NCI-H146 (cell line): ENCODE measurements around the gene PSD.
"Not testable (repeated sequence)": the region's sequence is repeated elsewhere in the genome, so short reads cannot be mapped to it uniquely, and the experiment has no call there.

Experiments used
- DNase-seq: peaks from one replicate; lab custom pipeline; 2025; lab: John Stamatoyannopoulos, UW

PSD gene

DNA sequence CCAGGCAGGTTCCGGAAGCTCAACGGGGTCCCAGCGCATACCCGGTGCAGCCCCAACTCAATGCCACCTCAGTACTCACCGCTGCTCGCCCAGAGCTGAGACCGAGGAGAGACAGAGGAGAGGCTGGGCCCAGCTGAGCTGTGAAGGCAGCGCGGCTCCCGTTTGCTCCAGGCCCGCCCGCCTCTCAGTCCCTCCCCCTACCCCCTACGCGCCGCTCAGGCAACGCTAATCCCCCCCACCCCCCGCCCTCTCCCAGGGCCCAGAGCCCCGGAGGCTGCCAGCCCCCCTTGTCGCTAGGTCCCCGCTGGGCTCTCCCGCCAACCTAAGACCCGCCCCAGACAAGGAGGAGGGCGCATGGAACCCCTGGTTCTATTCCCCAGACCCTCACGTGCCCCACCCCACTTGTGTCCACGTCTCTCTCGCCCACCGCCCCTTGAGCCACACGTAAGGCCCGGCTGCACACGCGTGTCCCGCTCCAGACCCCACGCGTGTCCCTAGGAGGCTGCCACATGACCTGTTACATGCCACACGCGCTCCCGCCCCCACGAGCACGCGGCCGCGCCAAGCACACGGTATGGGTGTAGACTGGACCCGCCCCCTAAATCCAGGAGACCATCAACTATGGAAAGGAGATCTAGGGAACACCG, at the start of gene PSD:
Gene PSD, minus strand, starts transcription at position 164 of the 647 bp plus-strand sequence. CDS start 1,747 bp downstream, outside the sequence.
- DNase-seq: peak; percentile 88

DNA sequence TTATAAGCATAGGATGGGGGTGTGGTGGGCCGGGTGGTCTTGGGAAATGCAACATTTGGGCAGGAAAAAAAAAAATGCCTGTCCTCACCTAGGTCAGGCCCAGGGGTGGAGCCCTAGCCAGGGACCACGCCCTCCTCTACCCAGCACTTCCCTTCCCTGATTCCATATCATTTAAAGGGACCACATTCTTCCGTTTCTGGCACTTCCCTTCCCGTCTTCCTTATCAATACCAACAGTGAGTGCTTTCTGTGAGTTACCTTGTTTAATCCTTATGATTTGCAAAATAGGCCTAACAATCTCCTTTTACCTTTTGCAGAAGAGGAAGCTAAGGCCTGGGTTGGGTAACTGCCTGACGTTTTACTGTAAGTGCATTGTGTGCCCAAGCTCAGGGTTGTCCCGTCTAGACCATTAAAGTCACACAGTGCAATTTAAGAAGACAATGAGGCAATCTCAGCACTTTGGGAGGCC, 49.4 kb upstream of the PSD start:
- DNase-seq: no peak

DNA sequence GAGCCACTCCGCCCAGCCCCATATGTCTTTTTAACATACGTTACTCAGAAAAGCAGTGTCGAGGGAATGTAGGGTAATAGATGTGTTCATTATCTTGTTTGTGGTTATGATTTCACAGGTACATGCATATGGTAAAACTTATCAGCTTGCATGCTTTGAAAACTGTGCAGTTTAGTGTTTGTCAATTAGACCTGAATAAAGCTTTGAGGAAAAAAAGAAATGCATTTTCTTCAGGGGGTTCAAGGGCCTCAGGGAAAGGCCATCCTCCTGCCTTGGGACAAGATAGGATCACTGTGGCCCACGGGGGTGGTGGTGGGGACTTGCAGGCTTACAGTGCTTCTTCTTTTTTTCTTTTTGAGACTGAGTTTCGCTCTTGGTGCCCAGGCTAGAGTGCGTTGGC, 48.7 kb upstream of the PSD start:
- DNase-seq: no peak

DNA sequence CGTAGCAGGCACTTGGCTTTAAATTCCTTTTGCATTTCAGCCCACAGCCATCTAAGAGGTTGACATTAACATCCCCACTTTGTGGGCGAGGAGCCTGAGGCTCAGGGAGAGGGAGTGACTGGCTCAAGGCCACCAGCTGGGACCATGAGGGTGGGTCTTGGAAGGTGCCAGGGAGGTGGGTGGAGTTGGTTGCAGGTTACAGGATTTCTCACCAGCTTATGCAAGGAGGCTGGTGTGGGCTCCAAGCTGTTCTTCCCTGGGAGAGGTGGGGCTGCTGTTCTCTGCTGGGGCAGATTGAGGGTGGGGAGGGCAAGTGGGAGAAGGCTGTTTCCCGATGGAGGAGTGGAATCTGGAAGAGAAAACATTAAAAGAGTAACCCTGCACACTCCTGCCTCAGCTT, 46.9 kb upstream of the PSD start:
- DNase-seq: no peak

DNA sequence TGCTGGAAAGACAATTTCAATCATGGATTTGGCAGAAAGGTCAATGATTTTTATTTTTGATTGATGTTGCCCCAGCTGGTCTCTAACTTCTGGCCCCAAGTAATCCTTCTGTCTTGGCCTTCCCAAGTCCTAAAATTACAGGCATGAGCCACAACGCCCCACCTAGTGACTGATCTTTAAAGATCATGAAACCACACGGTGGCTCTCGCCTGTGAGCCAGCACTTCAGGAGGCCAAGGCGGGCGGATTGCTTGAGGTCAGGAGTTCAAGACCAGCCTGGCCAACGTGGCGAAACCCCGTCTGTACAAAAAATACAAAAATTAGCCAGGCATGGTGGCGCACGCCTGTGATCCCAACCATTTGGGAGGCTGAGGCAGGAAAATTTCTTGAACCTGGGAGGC, 45.4 kb upstream of the PSD start:
- DNase-seq: no peak

DNA sequence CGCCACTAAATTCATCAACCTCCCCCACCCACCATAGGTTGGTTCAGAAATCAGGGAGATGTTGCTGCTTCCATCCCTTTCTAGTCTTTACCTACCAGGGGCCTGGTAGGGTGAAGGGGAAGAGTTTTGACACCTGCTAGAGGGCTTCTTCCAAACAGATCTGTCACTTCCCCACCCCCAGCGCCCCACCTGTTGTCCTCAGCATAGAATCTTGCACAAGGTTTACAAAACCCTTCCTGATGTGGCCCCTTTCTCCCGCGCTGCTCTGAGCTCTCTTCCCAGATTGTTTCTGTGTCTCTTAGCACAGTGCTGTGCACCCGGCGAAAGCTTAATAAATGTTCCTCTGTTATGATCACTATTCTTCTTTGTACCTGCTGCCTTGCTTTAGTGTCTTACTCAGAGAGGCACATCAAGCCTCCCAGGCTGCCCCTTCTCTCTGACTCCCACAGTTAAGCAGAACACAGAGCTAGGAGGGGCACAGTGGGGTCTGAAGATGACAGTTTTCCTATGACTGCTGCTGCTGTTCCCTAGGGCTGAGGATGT, 44.0 kb upstream of the PSD start:
- DNase-seq: no peak

DNA sequence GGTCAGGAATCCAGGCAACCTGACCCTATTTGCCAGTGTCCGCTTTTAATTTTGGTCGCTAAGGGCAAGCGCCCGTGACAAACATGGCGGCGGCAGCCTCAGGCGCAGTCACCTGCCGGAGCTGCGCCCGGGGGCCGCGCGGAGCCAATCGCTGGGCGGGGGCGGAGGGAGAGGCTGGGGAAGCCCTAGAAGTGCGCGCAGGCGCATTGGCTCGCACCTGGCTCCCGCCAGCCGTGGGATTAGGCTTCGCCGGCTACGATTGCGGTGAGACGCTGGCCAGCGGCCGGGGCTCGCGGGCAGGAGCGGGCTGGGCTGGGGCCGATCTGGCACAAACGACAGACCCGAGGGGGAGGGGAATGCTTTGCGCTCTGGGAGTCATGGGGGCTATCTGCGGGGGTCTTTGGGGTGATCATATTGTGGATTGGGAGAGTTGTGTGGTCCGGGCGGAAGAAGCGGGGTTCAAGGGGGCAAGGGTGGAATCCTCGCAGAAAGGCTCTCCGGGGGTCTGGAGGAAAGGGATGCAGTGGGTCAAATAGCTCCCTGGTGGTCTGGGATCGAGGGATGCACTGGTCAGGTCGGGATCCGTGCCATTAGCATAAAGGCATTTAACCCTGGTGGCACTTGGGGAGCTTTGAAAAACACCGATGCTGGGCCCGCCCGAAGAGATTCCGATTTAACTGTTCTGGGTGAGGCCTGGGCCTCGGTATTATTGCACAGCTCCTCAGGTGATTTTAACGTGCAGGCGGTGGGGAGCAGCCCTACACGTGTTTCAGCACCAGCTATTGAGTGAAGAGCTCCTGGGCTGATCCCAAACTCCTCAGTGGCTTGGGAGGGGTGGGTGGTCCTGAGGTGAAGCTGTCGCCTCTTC, 42.8 kb upstream of the PSD start:
- DNase-seq: peak; percentile 95

DNA sequence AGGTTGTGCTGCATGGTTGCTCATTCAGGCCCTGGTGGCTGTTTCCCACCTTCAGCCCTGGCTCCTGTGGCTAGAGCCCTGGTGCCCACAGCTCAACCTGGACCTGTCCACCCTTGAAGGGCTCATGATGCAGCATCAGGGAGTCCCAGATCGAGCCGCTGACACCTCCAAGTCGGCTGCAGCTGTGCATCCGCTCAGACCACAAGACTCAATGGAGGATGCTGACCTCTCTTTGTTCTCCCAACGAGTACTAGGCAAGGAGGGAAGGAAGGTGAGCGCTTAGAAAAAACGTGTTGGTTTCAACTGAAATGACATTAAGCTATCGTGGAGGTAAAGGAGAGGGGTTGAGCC, 42.2 kb upstream of the PSD start:
- peak; percentile 78 for DNase-seq

DNA sequence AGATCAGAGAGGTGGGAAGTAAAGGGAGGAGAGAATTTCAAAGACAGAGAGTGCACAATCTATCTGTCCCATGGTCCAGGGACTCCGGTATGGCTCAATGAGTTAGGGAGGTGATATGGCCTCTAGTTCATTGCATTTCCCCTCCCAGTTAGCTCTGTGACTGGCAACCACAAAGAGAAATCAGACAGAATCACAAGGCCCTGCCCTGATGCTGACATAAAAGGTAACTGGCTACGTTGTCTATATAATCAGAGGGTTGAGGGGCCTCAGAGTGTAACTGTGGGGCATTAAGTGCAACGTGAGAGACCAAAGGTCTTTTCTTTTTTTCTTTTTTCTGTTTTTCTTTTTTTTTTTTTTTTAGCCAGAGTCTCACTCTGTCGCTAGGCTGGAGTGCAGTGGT, 40.1 kb upstream of the PSD start:
- no peak for DNase-seq

DNA sequence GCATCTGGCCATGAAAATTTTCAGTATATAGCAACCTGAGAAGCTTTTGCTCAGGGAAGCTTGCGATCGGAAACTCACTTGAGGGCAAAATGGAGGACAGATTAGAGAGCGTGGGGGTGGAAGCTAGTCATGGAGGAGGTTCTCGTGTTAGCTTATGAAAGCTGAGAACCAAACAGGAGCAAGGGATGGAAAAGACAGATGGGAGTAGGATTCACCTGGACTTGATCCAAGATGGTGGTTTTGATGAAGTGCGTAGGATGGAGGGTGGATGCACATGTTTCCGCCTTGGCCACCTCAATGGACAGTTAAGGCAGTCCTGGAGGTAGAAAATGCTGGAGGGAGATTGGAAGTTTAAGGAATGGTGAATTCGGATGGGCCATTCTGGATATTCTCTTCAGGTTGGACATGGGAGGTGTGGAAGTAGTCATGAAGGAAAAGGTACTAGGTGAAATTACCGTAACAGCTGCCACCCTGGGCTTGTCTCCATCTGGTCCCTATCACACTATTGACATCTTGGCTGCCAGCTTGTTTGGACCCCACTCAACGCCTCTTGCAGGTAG, 39.1 kb upstream of the PSD start:
- DNase-seq: no peak

DNA sequence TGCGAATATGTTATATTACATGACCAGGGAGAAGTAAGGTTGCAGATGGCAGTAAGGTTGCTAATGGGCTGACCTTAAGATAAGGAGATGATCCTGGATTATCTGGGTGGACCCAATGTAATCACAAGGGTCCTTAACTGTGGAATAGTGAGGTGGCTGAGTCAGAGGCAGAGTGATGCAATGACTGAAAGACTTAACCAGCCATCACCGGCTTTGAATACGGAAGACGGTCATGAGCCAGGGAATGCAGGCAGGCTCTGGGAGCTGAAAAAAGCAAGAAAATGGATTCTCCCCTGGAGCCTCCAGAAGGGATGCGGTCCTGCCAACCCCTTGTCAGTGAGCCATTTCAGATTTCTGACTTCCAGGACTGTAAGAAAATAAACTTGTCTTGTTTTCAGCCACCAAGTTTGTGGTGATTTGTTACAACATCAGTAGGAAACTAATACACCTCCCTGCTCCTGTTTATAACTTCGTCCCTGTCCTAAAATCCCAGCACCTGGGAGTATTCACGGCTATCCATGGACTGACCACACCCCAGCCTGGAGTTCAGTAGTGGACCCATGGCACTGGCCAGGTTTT, 37.4 kb upstream of the PSD start:
- DNase-seq: no peak

DNA sequence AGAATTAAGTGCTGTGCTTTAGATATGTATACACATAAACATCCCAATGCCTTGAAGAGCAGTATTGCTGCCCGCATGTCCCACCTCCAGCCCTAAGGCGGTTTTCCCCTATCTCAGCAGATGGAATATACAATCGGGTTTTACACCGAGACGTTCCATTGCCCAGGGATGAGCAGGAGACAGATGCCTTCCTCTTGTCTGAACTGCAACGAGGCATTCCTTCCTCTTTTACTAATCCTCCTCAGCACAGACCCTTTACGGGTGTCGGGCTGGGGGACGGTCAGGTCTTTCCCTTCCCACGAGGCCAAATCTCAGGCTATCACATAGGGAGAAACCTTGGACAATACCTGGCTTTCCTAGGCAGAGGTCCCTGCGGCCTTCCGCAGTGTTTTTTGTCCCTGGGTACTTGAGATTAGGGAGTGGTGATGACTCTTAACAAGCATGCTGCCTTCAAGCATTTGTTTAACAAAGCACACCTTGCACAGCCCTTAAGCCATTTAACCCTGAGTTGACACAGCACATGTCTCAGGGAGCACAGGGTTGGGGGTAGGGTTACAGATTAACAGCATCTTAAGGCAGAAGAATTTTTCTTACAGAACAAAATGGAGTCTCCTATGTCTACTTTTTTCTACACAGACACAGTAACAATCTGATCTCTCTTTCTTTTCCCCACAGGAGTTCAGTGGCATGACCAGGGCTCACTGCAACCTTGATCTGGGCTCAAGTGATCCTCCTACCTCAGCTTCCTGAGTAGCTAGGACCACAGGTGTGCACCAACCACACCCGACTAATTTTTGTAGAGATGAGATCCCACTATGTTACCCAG, 36.3 kb upstream of the PSD start:
- not testable (repeated sequence) for DNase-seq

DNA sequence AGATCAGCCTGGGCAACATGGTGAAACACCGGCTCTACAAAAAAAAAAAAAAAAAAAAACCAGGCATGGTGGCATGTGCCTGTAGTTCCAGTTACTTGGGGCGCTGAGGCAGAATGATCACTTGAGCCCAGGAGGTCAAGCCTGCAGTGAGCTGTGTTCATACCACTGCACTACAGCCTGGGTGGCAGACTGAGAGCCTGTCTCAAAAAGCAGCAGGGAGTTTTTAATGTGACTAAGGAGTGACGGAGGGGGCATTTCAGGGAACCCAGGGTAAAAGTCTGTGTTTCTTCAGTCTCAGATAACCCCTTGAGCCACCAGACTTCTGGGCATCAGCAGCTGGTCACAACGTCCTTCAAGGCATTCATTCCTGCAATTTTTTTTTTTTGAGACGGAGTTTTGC, 34.9 kb upstream of the PSD start:
- no peak for DNase-seq

DNA sequence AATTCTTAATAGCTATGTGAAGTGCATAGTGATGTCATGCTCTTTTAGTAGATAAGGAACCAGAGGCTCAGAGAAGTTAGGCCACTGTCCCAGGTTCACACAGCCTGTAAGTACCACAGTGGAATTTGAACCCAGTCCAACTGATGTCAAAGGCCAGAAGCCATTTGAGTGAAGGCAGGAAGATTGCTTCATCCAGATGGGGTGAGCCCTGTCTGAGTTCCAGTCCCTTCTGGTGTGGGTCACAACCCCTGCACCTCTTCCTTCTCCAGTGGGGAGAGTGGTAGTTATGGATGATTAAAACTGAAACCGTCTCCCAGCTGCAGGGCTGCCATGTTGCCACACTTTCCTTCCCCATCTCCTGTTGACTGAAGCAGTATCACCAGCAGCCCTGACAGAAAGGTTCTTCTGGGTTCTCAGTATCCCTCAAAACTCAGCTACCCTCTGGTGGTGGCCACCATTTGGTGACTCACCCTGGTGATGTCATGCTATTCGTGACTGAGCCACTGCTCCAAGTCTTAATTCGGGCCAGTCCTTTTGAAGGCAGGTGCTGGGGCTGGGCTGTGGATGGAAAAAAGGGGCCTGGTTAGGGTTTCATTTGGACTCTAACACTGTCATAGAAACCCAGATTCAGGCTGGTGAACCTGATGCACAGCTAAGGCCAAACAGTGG, 34.2 kb upstream of the PSD start:
- no peak for DNase-seq

DNA sequence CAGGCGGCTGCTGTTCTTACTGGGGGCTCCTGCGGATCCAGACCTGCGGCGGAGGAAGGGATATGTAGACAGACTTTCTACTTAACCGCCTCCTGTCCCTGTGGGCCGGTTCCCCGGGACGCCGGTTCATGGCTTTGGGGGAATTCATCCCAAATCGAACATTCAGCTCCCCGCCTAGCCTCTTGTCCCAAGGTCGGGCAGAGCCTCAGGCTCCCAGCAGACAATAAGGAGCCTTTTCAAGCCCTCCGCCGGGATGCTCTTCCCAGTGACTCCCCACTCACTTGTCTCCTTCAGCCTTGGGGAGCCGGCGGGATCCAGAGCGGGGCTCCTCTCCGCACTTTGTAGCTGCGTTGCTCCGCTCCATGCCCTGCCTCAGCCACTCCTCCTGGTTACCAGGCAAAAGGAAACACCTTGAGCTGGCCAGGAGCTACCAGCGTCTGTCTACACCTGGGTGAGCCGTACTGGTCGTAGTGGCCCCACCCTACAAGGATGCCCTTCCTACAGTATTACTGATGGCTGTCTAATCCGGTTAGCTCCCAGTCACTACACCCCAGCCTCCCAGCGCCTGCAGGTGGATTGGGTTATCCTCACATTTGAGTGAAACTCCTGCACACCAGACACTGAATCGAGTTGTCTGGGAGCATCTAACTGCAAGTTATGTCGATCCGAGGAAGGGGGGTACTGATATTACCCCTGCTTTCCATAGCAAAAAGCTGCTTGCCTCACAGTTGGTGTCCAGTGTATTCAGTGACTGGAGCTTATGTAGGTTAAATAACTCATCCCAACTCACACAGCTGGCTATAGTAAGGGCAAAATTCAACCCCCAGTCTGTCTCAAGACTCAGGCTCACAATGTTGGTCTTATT, 32.8 kb upstream of the PSD start, which contains the start of gene C10orf95:
Gene C10orf95, minus strand, starts transcription at position 439 of the 865 bp plus-strand sequence. CDS start 450 bp downstream, outside the sequence.
- peak; percentile 57 for DNase-seq

DNA sequence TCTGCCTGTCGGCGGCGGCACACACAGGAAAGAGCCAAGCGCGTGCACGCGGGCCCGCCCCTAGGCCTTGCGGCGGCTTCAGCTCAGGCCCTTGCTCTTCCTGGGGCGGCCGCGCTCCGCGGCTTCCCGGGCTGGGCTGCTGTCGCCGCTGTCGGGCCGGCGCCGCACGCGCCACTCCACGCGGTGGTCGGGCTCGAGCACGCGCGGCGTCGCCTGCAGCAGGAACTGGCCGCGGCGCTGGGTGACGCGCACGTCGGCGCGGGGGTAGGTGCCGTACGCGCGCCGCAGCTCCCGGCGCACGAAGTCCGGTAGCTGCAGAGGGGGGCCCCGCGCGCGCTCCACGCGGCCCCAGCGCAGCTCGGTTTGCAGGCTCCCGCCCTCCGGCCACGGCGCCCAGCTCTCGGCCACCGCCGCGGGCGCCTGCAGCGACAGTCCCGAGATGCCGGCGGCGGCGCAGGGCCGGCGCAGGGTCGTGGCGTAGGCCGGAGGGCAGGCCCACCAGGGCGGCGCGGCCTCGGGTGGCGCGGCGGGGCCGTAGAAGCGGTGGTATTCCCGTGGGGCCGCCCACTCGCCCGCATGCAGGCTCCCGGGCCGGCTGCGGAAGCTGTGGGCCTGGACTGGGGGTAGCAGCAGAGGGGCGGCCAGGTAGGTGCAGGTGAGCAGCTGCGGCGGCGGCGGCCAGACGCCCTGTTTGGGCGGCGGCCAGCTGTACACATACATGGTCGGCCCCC, 32.0 kb upstream of the PSD start:
- DNase-seq: peak; percentile 97

DNA sequence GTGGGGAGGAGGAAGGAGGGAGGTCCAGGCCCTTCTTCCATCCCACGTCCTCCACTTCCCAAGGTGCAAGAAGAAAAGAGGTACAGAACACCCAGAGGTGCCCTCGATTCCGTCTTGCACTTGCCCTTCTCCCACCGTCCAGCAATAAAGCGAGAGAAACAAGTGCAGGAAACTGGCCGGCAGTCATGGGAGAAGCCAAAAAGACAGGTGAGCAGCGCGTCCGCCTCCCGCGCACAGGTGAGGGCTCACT, 31.5 kb upstream of the PSD start:
- no peak for DNase-seq

DNA sequence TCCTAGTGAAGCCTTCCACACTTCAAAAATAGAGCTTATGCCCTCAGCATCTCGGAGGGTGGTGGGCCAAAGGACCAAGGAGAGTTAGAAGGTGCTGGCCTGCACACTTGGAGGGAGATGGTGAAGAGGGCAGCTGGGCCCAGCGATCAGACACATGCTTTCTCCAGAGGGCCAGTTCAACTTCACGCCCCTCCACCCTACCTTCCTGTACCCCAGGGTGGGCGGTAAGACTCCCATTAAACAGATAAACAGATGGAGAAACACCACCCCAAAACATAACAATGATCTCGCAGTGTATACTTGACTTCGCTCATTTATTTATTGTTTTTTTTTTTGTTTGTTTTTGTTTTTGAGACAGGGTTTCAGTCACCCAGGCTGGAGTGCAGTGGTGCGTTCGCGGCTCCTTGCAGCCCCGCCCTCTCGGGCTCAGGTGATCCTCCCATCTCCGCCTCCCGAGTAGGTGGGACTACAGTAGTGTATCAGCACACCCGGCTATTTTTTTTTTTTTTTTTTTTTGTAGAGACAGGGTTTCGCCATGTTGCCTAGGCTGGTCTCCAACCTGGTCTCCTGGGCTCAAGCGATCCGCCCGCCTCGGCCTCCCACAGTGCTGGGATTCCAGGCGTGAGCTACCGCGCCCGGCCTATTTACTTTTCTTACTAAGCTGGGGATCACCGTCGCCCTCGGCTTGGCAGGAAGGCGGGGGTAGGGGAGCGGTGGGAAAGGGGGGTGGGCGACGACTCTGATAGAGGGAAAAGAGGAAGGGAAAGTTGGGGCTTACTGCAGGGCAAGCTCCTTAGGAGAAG, 30.9 kb upstream of the PSD start:
- DNase-seq: peak; percentile 94

DNA sequence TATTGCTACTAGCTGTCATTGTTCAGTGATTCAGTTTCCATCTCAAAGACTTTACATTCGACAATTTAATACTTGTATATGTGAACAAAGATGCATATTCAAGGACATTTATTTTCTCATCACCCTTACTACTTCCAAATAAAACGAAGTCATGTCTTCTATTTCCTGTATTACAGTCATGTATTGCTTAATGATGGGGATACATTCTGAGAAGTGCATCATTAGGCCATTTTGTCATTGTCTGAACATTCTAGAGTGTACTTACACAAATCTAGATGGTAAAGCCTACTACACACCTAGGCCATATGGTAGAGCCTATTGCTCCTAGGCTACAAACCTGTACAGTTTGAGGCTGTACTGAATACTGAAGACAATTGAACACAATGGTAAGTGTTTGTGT, 26.3 kb upstream of the PSD start:
- DNase-seq: no peak
